Left colon (tissue), 2 donors: Measurements from ENCODE around the gene FARP1. TPM values are rescaled to one million over a fixed set of nuclear protein-coding genes. Genes with fewer than 3 reads are reported as not detected.

Experiments
- ATAC-seq: fragments of 200-7000 bp; cut with Tn5 transposase; one replicate; pipeline ENCODE4 v1.9.1; 2020; ENCODE audit warnings: mild to moderate bottlenecking, moderate library complexity
- DNase-seq, 2 donors: peaks; one replicate each; pipeline ENCODE4 v3.0.0-alpha.2; 2020
- intact Hi-C, 2 donors: fragments of 100-400 bp; cut with DNase I in 1 of 2; cut with micrococcal nuclease in 1 of 2; formaldehyde crosslinking; loops; one replicate each; pipeline versions ENCODE4 v1.11.2 to v1.14.0; 2022; cut with DNase I, micrococcal nuclease
- total RNA-seq, 2 donors: library from RNA; stranded (reverse); fragmentation: NEBNext Ultra II Directional; extraction: Animal tissue kit (Norgen Biotek cat#: 25700); gene quantifications; one replicate each; pipeline ENCODE4 v1.2.1, GENCODE V29; 2021
- donor health status: DM: no; HTN: no; CAD: no.
- donor health status: DM: yes; HTN: yes; CAD: no.

Gene FARP1
- total RNA-seq, 2 donors from 2014 or later, result 38.8 to 50.3 TPM

DNA sequence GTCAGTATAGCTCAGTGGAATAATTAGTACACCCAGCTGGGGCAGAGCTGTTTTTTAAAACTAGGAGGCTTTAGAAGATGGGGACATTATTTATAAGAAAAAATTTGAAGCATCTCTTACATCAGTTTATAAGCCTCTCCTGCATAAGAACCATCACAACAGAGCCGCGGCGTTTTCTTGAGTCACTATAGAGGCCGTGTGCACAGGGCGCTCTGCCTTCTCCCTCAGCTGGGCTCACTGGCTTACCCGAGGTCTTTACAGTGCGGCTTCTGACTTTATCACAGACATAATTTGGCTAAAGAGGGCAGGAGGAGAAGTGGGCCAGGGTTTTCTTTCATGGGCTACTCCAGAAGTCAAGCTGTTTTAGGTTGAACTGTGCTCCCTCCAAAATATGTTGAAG, 169.7 kb downstream of the FARP1 start:
- DNase-seq (no peak), ATAC-seq (no peak)

DNA sequence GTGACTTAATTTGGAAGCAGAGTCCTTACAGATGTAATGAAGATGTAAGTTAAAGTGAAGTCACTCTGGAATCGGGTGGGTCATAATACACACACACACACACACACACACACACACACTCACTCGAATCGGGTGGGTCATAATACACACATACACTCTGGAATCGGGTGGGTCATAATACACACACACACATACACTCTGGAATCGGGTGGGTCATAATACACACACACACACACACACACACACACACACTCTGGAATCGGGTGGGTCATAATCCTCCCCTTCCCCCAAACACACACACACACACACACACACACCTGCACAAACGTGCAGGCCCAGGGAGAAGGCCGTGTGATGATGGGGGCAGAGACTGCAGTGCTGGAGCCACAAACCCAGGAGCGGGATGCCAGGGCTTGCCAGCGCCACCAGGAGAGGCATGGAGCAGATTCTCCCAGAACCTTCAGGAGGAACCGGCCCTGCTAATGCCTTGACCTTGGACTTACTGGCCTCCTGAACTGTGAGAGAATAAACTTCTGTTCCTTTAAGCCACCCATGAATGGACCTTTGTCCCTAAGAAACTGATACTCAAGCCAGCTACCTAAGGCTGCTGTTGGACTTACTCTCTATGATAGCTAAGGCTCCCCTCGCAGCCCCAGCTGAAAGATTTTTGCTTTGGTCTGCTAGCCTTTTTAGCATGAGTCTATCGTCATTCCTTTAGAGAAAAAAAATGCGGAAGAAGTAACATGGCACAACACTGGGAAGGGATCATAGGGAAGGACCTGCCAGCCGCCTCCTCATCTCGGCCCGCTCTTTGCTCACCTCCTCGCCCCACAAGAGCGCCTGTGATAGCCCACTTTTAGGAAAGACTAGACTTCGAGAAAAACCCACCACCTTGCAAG, 170.4 kb downstream of the FARP1 start:
- DNase-seq (peak in 1 of 2 donors; percentile 24), ATAC-seq (peak; percentile 82)
- intact Hi-C loops, result no loop called here

More for the DNA sequence above, 169.7 kb downstream of the FARP1 start:
- intact Hi-C loops, result no loop called here

DNA sequence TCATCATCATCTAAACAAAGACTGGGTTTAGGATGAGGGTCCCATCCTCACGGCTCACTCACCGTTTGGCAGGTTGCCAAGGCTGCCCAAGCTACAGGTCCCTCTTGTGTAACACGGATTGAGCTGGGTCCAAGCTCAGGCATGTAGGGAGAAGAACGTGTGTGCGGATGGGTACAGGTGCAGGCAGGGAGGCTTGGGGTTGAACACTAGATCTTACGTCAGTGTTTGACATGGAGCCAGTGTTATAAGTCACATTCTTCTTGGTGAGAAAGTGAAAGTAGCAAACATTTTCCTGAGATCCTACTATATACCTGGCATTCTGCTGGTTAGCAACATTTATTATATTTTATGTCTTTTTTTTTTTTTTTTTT, 171.0 kb downstream of the FARP1 start:
- DNase-seq, result no peak
- intact Hi-C loops, result no loop called here
- no peak for ATAC-seq

DNA sequence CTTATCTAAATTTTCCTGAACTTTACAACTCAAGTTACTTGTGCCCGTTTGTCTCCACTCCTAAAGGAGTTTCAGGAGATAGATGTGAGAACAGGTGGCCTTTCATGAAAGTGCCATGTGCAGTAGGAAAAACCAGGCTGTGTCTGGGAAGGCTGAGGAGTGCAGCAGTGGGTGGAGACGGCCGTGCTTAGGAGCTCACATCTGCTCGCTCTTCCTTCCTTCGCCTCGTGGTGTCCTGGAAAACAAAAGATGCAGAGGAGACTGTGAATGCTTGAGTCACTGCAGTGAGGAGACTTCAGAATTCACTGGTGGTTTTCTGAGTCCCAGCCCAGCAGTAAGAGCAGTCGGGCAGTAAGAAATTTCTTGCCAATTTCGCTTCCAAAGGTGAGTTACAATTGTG, 172.6 kb downstream of the FARP1 start:
- intact Hi-C loops, result no loop called here
- no peak for ATAC-seq
- no peak for DNase-seq

DNA sequence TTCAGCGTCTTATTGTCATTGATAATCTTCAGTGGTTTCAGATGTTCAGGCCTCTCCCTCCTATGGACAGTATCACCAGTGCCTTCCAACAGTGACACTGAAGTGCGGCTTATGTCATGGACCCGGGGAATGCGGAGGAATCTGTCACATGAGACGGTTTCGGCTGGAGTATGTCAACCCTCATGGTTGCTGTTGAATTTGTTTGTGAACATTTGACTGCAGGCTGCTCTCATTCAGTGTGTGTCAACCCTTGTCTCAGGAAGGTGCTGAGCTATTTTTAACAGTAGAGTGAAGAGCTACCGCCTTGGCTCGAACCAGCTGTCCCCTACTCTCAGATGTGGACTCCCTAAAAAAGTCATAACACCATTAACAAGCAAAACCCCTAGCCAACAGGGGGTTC, 173.0 kb downstream of the FARP1 start:
- ATAC-seq (no peak), DNase-seq (no peak)
- intact Hi-C loops, result no loop called here

DNA sequence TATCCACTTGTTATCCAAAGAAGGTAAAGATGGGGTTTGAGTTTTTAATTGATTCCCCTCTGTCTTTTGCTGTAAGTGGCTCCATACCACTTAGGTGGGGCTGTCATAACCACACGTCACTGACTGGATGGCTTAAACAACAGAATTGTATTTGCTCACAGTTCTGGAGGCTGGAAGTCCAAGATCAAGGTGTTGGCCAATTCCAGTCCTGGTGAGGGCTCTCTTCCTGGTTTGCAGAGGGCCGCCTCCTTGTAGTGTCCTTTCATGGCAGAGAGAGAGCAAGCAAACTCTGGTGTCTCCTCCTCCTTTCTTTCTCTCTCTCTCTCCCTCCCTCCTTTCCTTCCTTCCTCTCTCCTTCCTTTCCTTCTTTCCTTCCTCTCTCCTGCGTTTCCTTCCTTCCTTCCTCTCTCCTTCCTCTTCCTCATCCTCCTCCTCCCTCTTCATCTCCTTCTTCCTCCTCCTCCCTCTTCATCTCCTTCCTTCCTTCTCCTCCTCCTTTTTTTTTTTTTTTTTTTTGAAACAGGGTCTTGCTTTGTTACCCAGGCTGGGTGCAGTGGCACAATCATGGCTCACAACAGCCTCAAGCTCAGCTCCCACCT, 174.8 kb downstream of the FARP1 start:
- intact Hi-C loops, result no loop called here
- ATAC-seq (peak; percentile 57), DNase-seq (no peak)

DNA sequence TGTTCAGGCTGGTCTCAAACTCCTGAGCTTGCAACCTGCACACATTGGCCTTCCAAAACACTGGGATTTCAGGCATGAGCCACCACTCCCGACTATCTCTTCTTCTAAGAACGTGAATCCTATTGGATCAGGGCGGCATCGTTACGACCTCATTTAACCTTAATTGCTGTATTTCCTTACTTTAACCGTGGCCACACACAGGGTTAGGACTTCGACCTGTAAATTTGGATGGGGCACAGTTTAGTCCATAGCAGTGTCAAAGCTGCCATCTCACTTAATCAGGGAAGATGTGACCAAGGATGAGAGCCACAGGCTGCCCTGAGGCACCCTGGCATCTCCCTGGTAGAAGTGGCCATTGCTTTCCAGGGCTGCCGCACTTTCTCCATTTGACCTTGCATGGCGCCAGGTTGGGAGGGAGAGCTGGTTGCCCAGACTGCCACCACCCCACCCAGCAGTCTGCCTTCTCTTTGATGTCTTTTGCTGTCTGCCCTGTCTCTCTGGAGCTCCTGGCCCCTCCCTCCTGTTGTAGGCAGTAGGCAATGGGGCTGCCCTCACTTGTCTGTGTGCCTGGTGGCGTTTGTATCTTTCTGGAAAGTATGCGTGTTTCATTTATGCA, 175.5 kb downstream of the FARP1 start:
- intact Hi-C loops, result no loop called here
- DNase-seq, result no peak
- ATAC-seq, result no peak

DNA sequence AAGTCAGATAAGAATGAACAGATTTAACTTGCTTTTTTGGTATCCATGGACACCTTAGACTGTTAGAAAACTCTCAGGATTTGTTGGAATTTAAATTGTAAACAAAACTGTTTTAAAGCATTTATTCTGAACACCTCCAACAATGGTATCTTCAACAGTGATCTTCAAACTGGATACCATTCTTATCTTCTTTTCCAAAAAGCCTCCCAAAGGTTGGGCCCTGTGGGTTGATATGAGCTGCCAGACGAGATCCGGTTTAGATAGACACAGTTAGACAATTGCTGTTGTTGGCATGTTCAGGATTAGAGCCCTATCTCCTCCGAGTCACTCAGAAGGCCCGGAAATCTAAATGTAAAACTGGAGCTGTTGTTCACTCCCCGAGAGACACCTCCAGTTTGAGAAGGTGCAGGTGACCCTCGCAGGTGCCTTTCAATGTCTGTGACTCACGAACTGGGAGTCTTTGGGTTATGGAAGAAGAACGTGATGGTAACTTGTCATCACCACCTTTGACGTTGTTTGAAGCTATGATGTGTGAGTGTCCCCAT, 177.7 kb downstream of the FARP1 start:
- DNase-seq, result no peak
- intact Hi-C loops, result no loop called here
- ATAC-seq, result no peak

DNA sequence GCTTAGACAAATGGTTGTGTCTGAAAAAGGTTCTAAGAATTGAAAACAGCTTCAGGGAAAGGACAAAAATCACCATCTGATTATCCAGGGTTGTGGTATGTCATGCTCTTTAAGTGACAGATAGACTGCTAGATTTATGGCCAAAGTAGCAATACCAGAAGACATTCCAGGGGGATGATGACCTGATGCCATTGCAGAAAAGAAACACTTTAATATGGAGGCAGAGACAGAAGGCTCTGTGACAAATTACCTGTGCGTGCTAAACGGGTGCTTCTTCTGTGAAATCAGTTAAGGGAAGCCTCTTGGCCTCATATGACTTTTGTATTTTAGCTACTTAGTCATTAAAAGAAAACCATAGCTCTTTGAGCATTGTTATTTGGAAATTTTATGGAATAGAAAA, 178.5 kb downstream of the FARP1 start:
- DNase-seq (no peak), ATAC-seq (no peak)
- intact Hi-C loops, result no loop called here

DNA sequence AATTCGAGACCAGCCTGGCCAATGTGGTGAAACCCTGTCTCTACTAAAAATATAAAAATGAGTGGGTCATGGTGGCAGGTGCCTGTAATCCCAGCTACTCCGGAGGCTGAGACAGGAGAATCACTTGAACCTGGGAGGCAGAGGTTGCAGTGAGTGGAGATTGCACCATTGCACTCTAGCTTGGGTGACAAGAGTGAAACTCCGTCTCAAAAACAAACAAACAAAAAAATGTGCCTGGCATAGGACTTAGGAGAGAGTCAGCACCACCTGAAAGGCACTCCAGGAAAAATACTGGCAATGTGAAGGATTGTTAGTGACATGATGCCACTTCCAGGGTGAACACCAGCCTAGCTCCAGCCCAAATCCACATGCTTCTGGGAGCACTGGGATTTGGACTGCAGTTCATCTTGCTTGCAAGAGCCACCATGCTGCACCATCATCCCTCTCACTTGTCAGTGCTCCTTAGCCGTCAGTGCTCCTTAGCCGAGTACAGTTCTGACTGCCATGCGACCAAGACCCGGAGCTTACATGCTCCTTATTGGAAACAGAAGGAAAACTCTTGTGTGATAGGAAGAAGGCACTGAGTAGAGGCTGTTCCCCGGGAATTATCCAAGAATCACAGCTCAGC, 179.3 kb downstream of the FARP1 start:
- ATAC-seq (no peak), DNase-seq (no peak)
- intact Hi-C loops, result no loop called here

DNA sequence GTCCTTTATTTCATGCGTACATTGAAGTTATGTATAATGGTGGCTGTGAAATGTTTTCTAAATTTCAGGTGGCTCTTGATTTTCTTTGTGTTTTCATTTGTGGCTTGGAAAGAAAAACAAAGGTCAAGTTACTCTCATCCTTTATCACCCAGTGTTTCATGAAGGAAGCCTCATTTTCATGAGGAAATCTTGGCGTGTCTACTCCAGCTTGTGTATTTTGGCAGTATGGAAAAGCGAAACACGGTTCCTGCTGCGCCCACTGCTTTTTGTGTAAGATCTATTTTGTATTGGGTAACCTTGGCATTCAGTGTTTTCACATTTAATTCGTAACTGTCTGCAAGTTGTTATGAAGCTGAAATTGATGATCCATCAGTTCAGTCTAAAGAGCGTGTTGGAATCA, 181.2 kb downstream of the FARP1 start:
- ATAC-seq (no peak), DNase-seq (no peak)
- intact Hi-C loops, result no loop called here

DNA sequence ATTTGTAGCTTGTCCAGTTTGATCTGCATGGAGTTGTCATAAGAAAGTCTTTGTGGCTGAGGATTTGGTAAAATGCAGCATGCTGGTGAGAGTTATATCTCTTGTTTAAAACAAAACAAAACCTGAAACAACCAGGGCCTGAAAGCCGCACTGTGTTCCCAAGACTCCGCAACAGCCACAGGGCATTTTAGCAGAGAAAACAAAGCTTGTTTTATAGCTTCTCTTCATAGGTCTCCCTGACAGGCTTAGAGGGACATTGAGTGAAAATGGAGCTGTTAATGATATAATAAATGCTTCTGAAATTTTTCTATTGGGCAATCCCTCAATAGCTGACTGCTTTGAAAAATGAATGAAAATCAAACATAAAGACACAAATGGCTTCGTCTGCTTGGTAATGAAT, 182.8 kb downstream of the FARP1 start:
- DNase-seq (no peak), ATAC-seq (no peak)
- intact Hi-C loops, result no loop called here

DNA sequence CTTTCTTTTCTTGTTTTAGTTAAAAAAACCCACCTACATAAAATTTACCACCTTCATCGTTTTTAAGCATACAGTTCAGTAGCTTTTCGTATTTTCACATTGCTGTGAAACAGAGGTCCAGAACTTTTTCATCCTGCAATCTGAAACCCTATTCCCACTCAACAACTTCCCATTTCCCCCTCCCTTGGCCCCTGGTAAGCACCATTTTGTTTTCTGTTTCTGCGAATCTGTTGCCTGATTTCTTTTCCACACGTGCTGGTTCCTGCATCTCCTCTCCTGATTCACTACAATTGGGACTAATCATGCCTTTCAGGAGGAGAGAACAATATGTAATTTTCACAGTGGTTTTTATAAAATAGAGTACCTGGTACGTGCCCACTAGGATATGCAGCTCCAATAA, 183.4 kb downstream of the FARP1 start:
- intact Hi-C loops, result no loop called here
- ATAC-seq, result no peak
- no peak for DNase-seq

DNA sequence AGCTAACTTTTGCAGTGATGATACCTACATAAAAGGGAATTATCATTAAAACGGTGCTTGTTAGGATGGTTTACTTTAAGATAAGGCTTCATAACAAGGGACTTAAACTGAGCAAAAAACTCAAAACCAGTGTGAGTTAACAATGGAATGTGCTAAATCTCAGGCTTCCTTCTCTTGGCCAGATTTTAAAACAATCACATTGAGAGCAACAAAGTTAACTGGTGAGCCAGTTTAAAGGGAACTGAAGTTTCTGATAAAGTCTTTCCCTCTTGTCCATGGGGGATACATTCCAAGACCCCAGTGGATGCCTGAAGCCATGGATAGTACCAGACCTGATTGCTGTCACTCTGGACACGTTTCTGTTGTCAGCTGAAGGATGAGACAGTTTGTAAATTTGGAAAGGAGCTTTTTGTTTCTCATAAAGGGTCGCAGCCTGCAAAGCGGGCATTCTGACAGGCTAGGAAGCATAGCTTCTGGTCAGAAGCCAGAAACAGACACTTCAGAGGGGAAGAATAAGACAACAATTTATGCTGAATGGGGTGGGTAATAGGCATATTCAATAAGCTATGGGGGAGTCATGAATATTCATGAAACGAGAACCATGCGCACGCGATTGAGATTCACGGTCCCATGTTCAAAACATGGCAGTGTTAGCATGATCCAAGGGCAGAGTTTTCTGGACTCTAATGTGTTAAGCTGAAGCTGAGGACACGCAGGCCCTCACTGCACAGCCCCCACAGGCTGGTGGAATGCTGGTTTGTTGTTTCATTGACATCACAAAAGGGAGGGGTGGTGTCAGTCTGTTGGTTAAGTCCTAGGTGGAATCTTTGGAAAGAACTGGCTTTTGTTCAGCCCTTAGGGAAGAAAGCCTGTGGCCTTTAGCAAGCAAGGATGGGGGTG, 184.7 kb downstream of the FARP1 start:
- intact Hi-C loops, result no loop called here
- ATAC-seq (no peak), DNase-seq (no peak)

DNA sequence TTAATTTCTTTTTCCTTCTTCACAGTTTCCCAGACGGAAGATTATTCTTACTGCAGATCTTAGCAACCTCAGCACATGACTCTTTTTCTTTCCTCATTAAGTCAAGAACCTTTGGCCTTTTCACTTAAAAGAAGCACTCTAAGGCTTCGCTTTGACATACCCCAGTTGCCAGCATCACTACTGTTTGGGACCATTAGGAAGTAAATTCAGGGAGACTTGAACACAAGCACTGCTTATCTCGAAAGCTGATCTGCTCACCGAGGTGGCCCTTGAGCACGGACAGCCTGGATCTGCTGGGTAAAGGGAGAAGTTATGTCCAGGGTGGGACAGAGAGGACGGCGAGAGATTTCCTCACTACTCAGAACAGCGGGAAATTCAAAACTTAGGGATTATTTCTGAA, 185.6 kb downstream of the FARP1 start:
- DNase-seq (no peak), ATAC-seq (no peak)
- intact Hi-C loops, result no loop called here

DNA sequence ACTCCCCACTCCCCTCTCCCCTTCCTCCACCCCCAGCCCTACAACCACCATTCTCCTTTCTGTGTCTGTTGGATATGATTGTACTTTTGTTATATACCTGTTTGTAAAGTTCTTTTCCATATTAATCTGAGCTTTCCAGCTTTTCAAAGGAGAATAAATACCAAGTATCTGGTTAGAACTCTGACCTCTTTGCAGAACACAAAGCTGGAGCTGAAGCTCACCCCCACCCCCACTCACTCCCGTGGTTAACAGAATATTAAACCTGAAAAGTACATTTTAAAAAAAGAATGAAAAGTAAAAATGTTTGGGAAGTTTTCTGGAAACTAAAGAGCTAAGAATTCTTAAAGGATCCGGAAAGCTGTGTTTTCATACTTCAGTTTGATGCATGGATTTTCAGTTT, 189.3 kb downstream of the FARP1 start:
- DNase-seq, result no peak
- intact Hi-C loops, result no loop called here
- no peak for ATAC-seq

DNA sequence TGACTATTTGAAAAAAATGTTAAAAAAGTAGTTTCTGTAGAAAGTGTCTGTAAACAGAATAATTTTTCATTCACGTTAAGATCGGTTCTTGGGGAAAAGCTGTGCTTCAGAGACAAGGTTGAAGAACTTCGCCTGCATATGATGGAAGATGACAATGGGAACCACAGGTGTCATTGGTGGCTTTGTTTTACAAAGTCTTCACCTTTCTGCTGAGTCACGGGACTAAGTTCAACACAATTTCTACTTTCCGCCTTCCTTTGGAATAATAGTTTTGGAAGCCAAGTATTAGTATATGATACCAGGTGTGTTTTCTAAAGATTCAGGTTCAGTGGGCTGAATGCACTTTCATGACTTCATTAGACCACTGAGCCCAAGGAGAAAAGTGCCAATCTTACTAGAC, 189.8 kb downstream of the FARP1 start:
- no peak for ATAC-seq
- intact Hi-C loops, result no loop called here
- DNase-seq, result no peak

DNA sequence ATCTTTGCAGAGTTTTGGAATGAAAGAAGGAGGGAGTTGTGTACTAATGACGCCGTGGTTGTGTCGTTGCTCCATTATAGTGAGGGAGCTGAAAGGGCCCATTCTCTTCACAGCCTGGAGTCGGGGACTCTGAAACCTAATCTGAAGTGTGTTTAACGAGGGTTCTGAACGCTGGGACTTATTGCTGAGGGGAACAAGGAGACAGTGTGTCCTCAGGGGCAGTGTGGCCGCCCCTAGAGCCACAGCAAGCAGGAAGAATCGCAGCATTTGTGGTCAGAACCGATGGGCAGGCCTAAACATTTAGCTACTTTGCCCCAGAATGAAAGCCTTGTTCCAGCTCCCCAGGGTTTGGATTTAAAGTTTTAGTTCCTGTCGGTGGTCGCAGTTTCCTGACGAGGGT, 190.6 kb downstream of the FARP1 start:
- DNase-seq (no peak), ATAC-seq (no peak)
- intact Hi-C loops, result no loop called here
